Measurements from ENCODE around the gene MEF2C. TPM values are rescaled to one million over a fixed set of nuclear protein-coding genes. Genes with fewer than 3 reads are reported as not detected.

Gene MEF2C
- total RNA-seq, 1 donor from 2014 or later: 51.4 TPM

DNA sequence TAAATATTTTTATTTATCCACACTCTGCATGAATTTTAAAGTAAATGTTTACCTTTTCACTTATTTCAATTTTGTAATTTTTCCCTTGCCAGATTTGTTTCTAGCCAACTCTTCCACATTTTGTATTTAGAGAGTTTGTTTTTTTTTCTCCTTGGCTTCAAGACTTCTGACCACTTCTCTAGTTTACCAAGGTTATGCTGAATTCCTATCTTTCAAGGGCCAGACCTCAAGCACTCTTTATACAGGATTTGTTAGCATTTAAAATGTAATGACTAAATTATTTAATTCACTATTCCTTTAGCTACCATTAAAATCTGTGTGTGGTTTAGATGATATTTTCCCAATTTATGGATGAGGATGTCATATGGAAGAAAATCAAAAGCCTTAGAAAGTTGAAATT, 42.5 kb downstream of the MEF2C start:
- peak overlapping the region; percentile 53 for H3K27ac ChIP-seq

GRCh38 chr5:88839238-88839637, 43.7 kb downstream of the MEF2C start:
- H3K27ac ChIP-seq: no peak overlapping the region
- no peaks in the 10 kb centered on the region for H3K9me3 ChIP-seq
- H3K4me1 ChIP-seq: peaks cover 17% of the 10 kb centered on the region
- intact Hi-C loops (cut with DNase I): no loop called here
- no peaks in the 10 kb centered on the region for H3K36me3 ChIP-seq
- H3K27me3 ChIP-seq: no peaks in the 10 kb centered on the region
- no peak for TF ChIP-seq CTCF (IDR thresholded peaks at IDR 0.05)
- no peak overlapping the region for H3K4me3 ChIP-seq
- no peak for ATAC-seq
- no peak for DNase-seq

More for the DNA sequence above, 42.5 kb downstream of the MEF2C start:
- H3K27me3 ChIP-seq: no peaks in the 10 kb centered on the region
- no peaks in the 10 kb centered on the region for H3K9me3 ChIP-seq
- intact Hi-C loops (cut with DNase I): no loop called here
- DNase-seq (no peak), ATAC-seq (peak; percentile 36)
- TF ChIP-seq CTCF (IDR thresholded peaks at IDR 0.05): no peak
- H3K36me3 ChIP-seq: no peaks in the 10 kb centered on the region
- peaks cover 17% of the 10 kb centered on the region for H3K4me1 ChIP-seq
- no peak overlapping the region for H3K4me3 ChIP-seq

- intact Hi-C loops (cut with DNase I): no loop called here
- ATAC-seq (peak; percentile 31), DNase-seq (no peak)
- Histone ChIP-seq H3K4me3 (no peak overlapping the region), H3K9me3 (no peaks in the 10 kb centered on the region), H3K4me1 (peaks cover 17% of the 10 kb centered on the region), H3K27ac (peak overlapping the region; percentile 25), H3K36me3 (no peaks in the 10 kb centered on the region), H3K27me3 (no peaks in the 10 kb centered on the region)
- TF ChIP-seq CTCF (IDR thresholded peaks at IDR 0.05): no peak
Measured at GRCh38 chr5:88838500-88838899, 44.5 kb downstream of the MEF2C start.

DNA sequence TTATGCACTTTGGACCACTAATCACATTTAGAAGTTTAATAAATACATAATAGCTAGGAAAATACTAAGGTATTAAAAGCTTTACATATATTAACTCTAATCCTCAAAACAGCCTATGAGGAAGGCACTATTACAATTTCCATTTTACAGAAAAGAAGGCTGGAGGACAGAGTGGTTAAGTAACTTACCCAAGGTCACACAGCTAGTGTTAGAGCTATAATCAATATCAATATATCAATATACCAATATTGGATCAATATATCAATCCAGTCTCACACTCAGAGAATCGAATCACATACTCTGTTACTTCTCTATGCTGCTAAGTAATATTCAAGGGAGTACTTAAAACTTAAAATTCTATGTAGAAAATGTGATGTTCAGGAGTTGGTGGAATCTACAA, 45.2 kb downstream of the MEF2C start:
- Histone ChIP-seq H3K4me1 (peaks cover 18% of the 10 kb centered on the region), H3K36me3 (no peaks in the 10 kb centered on the region), H3K9me3 (no peaks in the 10 kb centered on the region), H3K4me3 (no peak overlapping the region), H3K27ac (no peak overlapping the region), H3K27me3 (no peaks in the 10 kb centered on the region)
- ATAC-seq: no peak
- no peak for TF ChIP-seq CTCF (IDR thresholded peaks at IDR 0.05)
- DNase-seq: no peak
- intact Hi-C loops (cut with DNase I): no loop called here

DNA sequence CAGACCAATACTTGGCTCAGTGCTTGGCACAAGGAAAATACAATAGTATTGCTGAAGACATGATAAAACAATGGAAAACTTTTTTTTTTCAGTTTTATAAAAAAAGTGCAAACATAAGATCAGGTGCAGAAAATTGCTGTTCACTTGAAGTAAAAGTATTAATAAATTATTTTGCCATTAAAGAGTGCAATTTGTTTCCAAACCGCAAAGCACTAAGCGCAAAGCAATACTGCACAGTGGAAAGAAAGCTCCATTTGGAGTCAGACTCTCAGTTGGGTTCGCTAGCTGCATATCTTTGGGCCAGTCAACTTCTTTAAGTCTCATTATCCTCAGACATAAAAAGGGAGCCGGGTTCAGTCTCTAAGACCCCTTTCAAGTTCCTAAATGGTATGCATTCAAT, 45.8 kb downstream of the MEF2C start:
- H3K4me1 ChIP-seq: peaks cover 20% of the 10 kb centered on the region
- no peak overlapping the region for H3K27ac ChIP-seq
- ATAC-seq (no peak), DNase-seq (no peak)
- H3K27me3 ChIP-seq: no peaks in the 10 kb centered on the region
- H3K9me3 ChIP-seq: no peaks in the 10 kb centered on the region
- no peak for TF ChIP-seq CTCF (IDR thresholded peaks at IDR 0.05)
- no peak overlapping the region for H3K4me3 ChIP-seq
- intact Hi-C loops (cut with DNase I): no loop called here
- H3K36me3 ChIP-seq: no peaks in the 10 kb centered on the region

DNA sequence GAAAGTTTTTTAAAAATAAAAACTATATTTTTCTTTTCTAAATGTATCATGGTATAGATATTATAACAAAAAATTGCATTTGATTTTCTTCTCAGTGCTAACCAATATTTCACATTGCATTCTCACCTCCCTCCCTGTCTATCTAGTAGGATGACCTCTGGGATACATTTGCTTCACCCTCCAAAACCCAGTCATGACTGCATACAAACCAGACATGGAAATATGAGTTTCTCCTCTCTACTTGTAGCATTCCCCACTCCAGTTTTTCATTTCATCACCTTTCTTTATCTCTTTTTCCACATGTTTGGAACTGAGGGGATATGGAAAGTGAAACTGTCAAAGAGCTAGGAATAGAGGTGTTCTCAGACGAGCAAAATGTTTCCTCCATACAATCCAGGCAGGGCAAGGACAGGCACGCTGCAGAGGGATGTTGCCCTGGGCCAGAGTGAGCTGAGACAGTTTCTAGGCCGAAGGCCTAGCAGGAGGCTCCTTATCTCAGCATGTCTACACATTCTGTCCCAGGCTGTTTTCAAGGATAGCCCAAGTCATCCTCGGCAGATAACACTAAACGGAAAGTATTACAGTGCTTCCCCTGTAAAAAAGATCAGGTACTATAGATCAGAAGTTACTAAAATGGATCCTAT, 46.7 kb downstream of the MEF2C start:
- Histone ChIP-seq H3K9me3 (no peaks in the 10 kb centered on the region), H3K27me3 (no peaks in the 10 kb centered on the region), H3K36me3 (no peaks in the 10 kb centered on the region), H3K27ac (peak overlapping the region; percentile 76), H3K4me1 (peaks cover 16% of the 10 kb centered on the region), H3K4me3 (peak overlapping the region; percentile 23)
- ATAC-seq: peak; percentile 78
- DNase-seq: no peak
- intact Hi-C loops (cut with DNase I): no loop called here
- TF ChIP-seq CTCF (IDR thresholded peaks at IDR 0.05): no peak

All from upper lobe of right lung (tissue), 1 donor.